Measurements from ENCODE around the gene NCAM1.

- no peak for TF ChIP-seq POLR2AphosphoS5 (IDR thresholded peaks at IDR 0.05)
- no peak for TF ChIP-seq POLR2A (IDR thresholded peaks at IDR 0.05)
- no peak for TF ChIP-seq CTCF (IDR thresholded peaks at IDR 0.05)
These were observed 7.9 kb downstream of the NCAM1 start for GRCh38 chr11:112968941-112969713.

All from upper lobe of left lung (tissue), 4 donors.